Measurements from ENCODE around the gene DVL2. TPM values are rescaled to one million over a fixed set of nuclear protein-coding genes. Genes with fewer than 3 reads are reported as not detected.
"Not testable (repeated sequence)": the region's sequence is repeated elsewhere in the genome, so short reads cannot be mapped to it uniquely, and the experiment has no call there.

DVL2 gene
- total and polyA plus RNA-seq, 7 donors: 12.0 to 56.2 (median 36.4) TPM

GRCh38 chr17:7248796-7249195, 14.5 kb upstream of the DVL2 start:
- peaks cover 0 to 43% (median 38%) of the 10 kb centered on the region in 4 donors for H3K4me1 ChIP-seq
- H3K4me3 ChIP-seq: no peak overlapping the region
- H3K9me3 ChIP-seq: no peaks in the 10 kb centered on the region
- peaks cover 15 to 32% (median 25%) of the 10 kb centered on the region in 4 donors for H3K36me3 ChIP-seq
- H3K27me3 ChIP-seq: no peaks in the 10 kb centered on the region
- H3K27ac ChIP-seq: no peak overlapping the region
- TF ChIP-seq EP300 (IDR thresholded peaks at IDR 0.05) (no peak), POLR2A (IDR thresholded peaks at IDR 0.05) (no peak), POLR2AphosphoS5 (IDR thresholded peaks at IDR 0.05) (no peak), CTCF (IDR thresholded peaks at IDR 0.05) (no peak)
- 69 to 80% methylated on average over 4 of the region's 4 CpGs for WGBS, 2 donors
- DNase-seq: no peak
- intact Hi-C loops (cut with DNase I): no loop called here

- intact Hi-C loops (cut with DNase I): no loop called here
- H3K9me3 ChIP-seq: no peaks in the 10 kb centered on the region
- no peak overlapping the region for H3K27ac ChIP-seq
- H3K4me1 ChIP-seq: peaks cover 0 to 39% (median 36%) of the 10 kb centered on the region in 4 donors
- no peak for TF ChIP-seq POLR2A (IDR thresholded peaks at IDR 0.05)
- no peak for TF ChIP-seq CTCF (IDR thresholded peaks at IDR 0.05)
- TF ChIP-seq POLR2AphosphoS5 (IDR thresholded peaks at IDR 0.05): no peak
- TF ChIP-seq EP300 (IDR thresholded peaks at IDR 0.05): no peak
- DNase-seq: no peak
- WGBS, 2 donors: 91 to 94% methylated on average over 5 of the region's 5 CpGs
- no peak overlapping the region for H3K4me3 ChIP-seq
- H3K27me3 ChIP-seq: no peaks in the 10 kb centered on the region
- peaks cover 15 to 35% (median 25%) of the 10 kb centered on the region in 4 donors for H3K36me3 ChIP-seq
Measured at GRCh38 chr17:7246779-7247178, 12.5 kb upstream of the DVL2 start.

- H3K4me3 ChIP-seq: not testable (repeated sequence)
- H3K36me3 ChIP-seq: peaks cover 20 to 49% (median 31%) of the 10 kb centered on the region in 4 donors
Measured at GRCh38 chr17:7243838-7244237, 9.5 kb upstream of the DVL2 start.

GRCh38 chr17:7243453-7243729, 9.1 kb upstream of the DVL2 start:
- 23 to 54% methylated on average over 2 of the region's 2 CpGs for WGBS, 2 donors
- H3K27ac ChIP-seq: peak overlapping the region; percentile 96 to 99 (median 98)
- H3K9me3 ChIP-seq: no peaks in the 10 kb centered on the region
- peaks cover 20 to 49% (median 31%) of the 10 kb centered on the region in 4 donors for H3K36me3 ChIP-seq
- TF ChIP-seq EP300 (IDR thresholded peaks at IDR 0.05): no peak
- TF ChIP-seq CTCF (IDR thresholded peaks at IDR 0.05): no peak
- TF ChIP-seq POLR2A (IDR thresholded peaks at IDR 0.05): no peak
- TF ChIP-seq POLR2AphosphoS5 (IDR thresholded peaks at IDR 0.05): no peak
- intact Hi-C loops (cut with DNase I): loop anchor here (5.0 kb wide), 3 partner anchors 64 to 599 kb away; partner anchors contain the start of genes EIF5A and TMEM256
- no peaks in the 10 kb centered on the region for H3K27me3 ChIP-seq
- peak overlapping the region; percentile 74 to 100 (median 94) for H3K4me3 ChIP-seq
- no peak for DNase-seq
- peaks cover 0 to 31% (median 29%) of the 10 kb centered on the region in 4 donors for H3K4me1 ChIP-seq

More at GRCh38 chr17:7243838-7244237, 9.5 kb upstream of the DVL2 start:
- H3K27me3 ChIP-seq, H3K9me3 ChIP-seq: not testable (repeated sequence)
- H3K27ac ChIP-seq: peak overlapping the region; percentile 96 to 99 (median 98)
- DNase-seq: peak; percentile 61
- peaks cover 0 to 34% (median 34%) of the 10 kb centered on the region in 4 donors for H3K4me1 ChIP-seq
- intact Hi-C loops (cut with DNase I): loop anchor here (5.0 kb wide), 3 partner anchors 63 to 598 kb away; partner anchors contain the start of genes EIF5A and TMEM256
- 76 to 87% methylated on average over 10 of the region's 10 CpGs for WGBS, 2 donors

- TF ChIP-seq CTCF (IDR thresholded peaks at IDR 0.05) (no peak), POLR2AphosphoS5 (IDR thresholded peaks at IDR 0.05) (peak; percentile 84 to 96 (median 92)), EP300 (IDR thresholded peaks at IDR 0.05) (peak in 2 of 4 donors; percentile 87 to 88), POLR2A (IDR thresholded peaks at IDR 0.05) (peak in 1 of 2 donors; percentile 64)
- H3K27ac ChIP-seq: peak overlapping the region; percentile 96 to 99 (median 98)
- peaks cover 20 to 49% (median 31%) of the 10 kb centered on the region in 4 donors for H3K36me3 ChIP-seq
- intact Hi-C loops (cut with DNase I): loop anchor here (5.0 kb wide), 3 partner anchors 64 to 599 kb away; partner anchors contain the start of genes EIF5A and TMEM256
- peak; percentile 99 for DNase-seq
- no peaks in the 10 kb centered on the region for H3K27me3 ChIP-seq
- peaks cover 0 to 31% (median 28%) of the 10 kb centered on the region in 4 donors for H3K4me1 ChIP-seq
- peak overlapping the region; percentile 74 to 100 (median 94) for H3K4me3 ChIP-seq
- H3K9me3 ChIP-seq: no peaks in the 10 kb centered on the region
- WGBS, 2 donors: 1 to 2% methylated on average over 49 of the region's 49 CpGs
Measured at GRCh38 chr17:7242717-7243452, 8.6 kb upstream of the DVL2 start.

Data from sigmoid colon (tissue), 7 donors.